Stimulated activated CD8-positive, alpha-beta memory T cell treated with anti-CD3 and anti-CD28 coated beads, Interleukin-7, amount 100 ng/mL, for 4 hours (primary cell): Measurements from ENCODE around the gene PFDN2.
"Not testable (repeated sequence)": the region's sequence is repeated elsewhere in the genome, so short reads cannot be mapped to it uniquely, and the experiment has no call there.

Experiments
- DNase-seq, 2 donors: peaks; one replicate each; pipeline ENCODE4 v3.0.0-alpha.2; 2020; ENCODE audit warnings: low read depth in 2 of 2

Gene PFDN2

DNA sequence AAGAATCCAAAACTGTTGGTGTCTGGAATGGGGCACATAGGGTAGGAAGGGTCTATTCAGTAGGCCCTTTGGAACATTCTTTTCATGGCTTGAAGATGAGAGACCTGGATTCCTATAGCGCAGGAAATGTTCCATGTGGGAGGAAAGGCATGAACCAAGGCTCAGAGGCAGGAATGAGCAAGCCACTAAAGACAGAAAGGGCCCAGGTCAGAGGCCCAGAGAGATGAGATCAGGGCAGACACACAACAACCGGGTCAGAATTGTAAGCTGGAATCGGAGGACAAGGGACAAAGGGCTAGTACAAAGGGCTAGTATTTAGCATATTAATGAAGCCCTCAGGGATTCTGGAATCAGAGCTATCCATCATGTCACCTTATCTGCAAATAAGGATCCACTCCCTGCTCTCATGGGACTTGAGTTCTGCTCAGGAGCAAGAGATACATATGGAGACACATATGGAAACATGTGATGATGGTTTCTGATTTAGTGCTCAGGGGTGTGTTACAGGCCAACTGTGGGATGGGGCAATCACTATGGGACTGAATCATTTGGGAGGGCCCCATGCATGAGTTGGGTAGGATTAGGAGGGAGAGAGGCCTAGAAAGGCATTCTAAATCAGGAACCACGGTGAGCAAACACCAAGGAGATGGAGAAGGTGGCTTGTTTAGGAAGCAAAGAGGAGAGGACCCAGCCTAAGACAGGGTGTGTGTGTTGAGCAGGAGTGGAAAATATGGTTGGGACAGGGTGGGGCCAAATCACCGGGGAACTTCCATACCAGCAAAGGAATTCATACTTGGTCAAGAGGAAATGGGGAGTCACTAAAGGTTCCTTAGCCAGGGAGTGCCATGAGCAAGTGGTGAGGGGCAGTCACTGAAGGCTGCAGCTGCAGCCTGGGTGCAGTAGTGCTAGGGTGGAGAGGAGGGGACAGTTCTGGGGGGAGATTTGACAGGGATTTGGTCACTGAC lies 37.1 kb downstream of the PFDN2 start:
- no peak for DNase-seq

DNA sequence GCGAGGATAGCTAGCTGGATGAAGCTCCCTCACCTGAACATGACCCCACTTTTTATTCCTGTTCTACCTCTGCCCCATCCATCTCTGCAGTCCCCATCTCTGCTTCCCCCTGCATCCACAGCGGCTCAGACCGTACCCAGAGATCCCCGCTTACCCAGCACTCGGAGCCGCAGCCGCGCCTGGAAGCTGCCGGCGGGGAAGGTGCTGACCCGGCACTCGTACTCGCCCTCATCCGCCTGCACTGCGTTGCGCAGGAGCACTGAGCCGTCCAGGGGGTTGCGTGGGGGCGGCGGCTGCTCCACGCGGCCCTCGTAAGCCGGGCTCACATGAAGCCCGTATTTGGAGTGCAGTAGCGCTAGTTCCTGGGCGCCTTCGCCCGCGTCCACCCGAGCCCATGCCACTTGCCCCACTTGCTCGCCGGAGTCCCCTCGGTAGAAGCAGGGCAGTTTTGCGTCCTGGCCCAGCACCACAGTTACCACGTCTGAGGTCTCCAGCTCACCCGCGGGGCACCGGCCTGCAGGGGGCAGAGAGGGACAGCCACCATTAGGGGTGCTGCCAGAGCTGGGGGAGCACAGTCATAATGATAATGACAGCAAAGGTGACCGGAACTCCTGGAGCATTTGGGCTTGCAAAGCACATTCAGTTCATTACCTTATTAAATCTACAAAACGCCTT lies 38.3 kb downstream of the PFDN2 start:
- DNase-seq: no peak

GRCh38 chr1:161077426-161077825 lies 40.4 kb downstream of the PFDN2 start:
- DNase-seq: no peak

DNA sequence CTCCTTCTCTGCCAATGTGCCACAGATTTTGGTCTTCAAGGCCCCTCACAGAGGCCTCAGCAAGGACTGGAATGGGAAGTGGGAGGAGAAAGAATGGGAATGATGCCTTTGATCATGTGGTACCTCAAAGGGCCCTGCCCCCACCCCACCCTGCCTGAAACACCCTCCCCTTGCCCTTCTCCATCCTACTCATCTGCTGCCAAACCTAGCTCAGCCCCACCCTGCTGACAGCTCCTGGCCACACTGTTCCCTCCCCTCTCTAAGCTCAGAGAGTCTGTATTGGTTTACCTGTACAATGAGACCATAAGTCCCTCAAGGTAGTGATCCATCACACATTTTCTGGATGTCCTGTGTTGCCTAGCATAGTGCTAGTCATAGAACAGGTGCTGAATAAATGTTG lies 41.4 kb downstream of the PFDN2 start:
- no peak for DNase-seq

DNA sequence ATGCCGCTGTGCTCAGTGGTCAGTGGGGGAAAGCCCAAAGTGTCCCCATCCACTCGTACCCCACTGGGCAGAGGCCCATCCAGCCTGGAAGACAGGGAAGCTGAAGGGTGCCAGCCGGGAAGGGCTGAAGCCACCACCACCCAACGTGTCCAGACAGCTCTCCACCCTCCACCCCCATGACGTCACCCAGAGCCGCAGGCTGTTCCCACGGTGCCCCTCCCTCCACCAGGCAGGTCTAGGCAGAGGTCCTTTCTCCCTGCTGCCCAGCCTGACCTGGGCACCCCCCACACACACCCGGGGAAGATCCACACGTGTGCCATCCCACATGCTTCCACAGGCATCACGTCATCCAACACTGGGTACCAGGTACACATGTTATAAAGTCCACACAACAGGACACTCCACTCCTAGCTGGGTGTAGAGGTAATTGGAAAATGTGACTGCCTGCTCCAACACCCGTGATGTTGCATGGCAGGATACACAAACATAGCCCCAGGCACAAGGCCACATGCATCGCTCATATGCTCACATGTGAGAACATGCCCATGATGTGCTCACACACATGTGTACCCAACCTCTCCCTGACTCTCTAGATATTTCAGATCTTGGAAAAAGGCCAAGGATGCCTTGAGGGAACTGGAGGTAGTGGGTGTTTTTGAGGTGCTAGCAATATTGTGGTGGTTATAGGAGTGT lies 43.0 kb downstream of the PFDN2 start:
- no peak for DNase-seq

DNA sequence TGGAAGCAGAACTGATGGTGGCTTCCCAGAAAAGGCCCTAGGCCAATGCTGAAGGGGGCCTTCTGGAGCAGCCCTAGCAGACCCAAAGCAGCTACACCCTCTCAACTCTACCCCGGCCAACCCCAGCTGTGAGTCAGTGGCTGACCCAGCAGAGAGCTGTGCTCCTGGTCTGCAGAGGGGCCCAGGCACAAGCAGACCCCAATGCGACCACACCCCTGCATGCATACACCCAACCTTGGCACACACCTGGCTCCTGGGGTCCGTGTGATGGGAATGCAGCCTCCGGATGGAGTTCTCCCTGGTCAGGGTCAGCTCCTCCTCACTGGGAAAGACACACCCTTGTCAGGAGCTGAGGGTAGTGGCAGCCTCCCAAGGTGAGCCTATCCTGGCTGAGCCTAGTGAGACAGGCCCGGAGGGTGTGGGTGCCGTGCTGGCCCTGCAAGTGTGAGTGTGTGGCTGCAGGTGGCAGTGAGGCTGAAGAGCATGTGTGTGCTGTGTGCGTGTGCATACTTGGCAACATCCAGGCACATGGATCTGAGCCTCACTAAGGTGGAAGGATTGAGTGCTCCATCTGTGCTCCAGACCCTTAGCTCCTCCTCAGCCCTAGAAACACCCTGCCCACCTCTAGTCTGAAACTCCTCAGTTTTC lies 44.2 kb downstream of the PFDN2 start:
- no peak for DNase-seq

- no peak for DNase-seq
These were observed 44.9 kb downstream of the PFDN2 start for GRCh38 chr1:161072751-161073449.

DNA sequence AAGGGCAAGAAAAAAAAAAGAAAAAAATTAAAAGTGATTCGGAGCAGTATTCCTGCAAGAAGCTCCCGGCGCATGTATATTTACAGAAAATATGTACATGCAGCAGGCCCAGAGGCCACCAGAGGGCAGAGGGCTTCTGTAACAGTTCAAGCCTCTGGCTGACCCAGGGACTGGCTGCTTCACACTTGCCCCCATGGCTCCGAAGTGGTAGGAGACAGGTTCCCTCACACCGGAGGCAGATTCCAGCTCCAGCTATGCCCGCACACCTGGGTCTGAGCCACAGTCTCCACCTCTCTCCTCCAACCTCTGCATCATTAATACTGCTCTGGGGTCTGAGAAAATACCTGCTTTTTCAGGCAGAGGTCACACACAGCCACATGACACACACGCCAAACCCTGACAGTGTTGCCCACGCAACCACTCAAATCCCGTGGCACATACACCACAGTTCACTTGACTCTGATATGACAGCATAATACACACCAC lies 45.9 kb downstream of the PFDN2 start:
- peak in 1 of 2 donors; percentile 43 for DNase-seq

- DNase-seq: no peak
These were observed 47.1 kb downstream of the PFDN2 start for GRCh38 chr1:161070761-161071160.

- peak; percentile 78 to 80 for DNase-seq
These were observed 48.0 kb downstream of the PFDN2 start, which contains the start of gene ARHGAP30 for GRCh38 chr1:161069731-161070270. TSS of gene ARHGAP30 (minus strand) at chr1:161069891. CDS start at chr1:161069624, 267 bp downstream.

GRCh38 chr1:161069241-161069640 lies 48.6 kb downstream of the PFDN2 start:
- no peak for DNase-seq

- DNase-seq: peak; percentile 71 to 77
These were observed 49.3 kb downstream of the PFDN2 start for GRCh38 chr1:161068306-161069234.

- no peak for DNase-seq
These were observed 51.1 kb downstream of the PFDN2 start for GRCh38 chr1:161066694-161067093.

DNA sequence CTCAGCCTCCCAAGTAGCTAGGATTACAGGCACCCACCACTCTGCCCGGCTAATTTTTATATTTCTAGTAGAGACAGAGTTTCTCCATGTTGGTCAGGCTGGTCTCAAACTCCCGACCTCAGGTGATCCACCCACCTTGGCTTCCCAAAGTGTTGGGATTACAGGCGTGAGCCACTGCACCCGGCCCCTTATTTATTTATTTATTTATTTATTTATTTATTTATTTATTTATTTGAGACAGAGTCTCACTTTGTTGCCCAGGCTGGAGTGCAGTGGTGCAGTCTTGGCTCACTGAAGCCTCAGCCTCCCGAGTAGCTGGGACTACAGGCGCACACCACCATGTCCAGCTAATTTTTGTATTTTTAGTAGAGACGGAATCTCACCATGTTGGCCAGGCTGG lies 52.2 kb downstream of the PFDN2 start:
- DNase-seq: not testable (repeated sequence)

DNA sequence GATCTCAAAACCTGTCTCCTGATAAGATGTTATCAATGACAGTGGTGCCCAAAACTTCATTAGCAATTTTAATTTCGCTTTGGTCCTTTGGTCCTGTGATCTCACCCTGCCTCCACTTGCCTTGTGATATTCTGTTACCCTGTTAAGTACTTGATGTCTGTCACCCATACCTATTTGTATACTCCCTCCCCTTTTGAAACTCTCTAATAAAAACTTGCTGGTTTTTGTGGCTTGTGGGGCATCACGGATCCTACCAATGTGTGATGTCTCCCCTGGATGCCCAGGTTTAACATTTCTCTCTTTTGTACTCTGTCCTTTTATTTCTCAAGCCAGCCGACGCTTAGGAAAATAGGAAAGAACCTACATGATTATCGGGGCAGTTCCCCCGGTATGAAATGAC lies 53.9 kb downstream of the PFDN2 start:
- not testable (repeated sequence) for DNase-seq

DNA sequence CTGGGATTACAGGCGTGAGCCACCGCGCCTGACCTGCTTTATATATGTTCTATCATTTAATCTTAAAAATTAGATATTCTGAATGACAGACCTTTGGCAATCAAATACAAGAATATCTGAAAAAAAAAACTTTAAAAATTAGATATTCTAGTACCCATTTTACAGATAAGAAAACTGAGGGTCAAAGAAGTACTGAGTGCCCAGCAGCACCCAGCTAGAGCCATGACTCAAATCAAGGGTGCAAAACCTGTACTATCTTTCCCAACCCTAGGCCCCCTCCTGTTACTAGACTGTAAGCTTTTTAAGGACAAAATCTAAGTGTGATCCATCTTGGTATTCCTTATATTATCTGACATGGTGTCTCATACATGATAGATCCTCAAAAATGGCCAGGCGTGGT lies 56.4 kb downstream of the PFDN2 start:
- no peak for DNase-seq

GRCh38 chr1:161059293-161059692 lies 58.5 kb downstream of the PFDN2 start:
- DNase-seq: no peak

GRCh38 chr1:161054805-161055204 lies 63.0 kb downstream of the PFDN2 start:
- DNase-seq: no peak

GRCh38 chr1:161054232-161054631 lies 63.6 kb downstream of the PFDN2 start:
- DNase-seq: no peak

- no peak for DNase-seq
These were observed 64.9 kb downstream of the PFDN2 start for GRCh38 chr1:161052899-161053298.
